ENCODE data around the gene KCNMA1.
"Not testable (repeated sequence)": the region's sequence is repeated elsewhere in the genome, so short reads cannot be mapped to it uniquely, and the experiment has no call there.

KCNMA1 gene

DNA sequence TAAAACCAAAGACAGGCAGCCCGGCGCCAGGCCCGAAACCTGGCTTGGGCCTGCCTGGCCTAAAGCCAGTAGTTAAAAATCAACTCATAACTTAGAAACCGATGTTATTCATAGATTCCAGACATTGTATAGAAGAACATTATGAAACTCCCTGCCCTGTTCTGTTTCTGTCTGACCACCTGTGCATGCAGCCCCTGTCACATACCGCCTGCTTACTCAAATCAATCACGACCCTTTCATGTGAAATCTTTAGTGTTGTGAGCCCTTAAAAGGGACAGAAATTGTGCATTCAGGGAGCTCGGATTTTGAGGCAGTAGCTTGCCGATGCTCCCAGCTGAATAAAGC, 45.5 kb upstream of the KCNMA1 start:
- H4K8ac ChIP-seq (ENCODE audit: low read length); H4K91ac ChIP-seq (ENCODE audit: low read length); H3K4me2 ChIP-seq (ENCODE audit: low read length, poor library complexity, severe bottlenecking); H3K36me3 ChIP-seq (ENCODE audit: control insufficient read depth in 1 of 2, insufficient read depth in 2 of 2, low read depth in 1 of 2, low read length in 2 of 2); H2BK12ac ChIP-seq (ENCODE audit: low read length in 2 of 2); H2AFZ ChIP-seq (ENCODE audit: low read depth, low read length); H3K23ac ChIP-seq (ENCODE audit: low read length in 2 of 2); H3K4ac ChIP-seq (ENCODE audit: low read depth in 1 of 2, low read length in 2 of 2); H2BK5ac ChIP-seq (ENCODE audit: low read depth, low read length, poor library complexity, severe bottlenecking); H2AK5ac ChIP-seq (ENCODE audit: low read length, severe bottlenecking); H3K4me3 ChIP-seq (ENCODE audit: insufficient read depth in 1 of 2, low read depth in 1 of 2, low read length in 2 of 2); H3K9me3 ChIP-seq (ENCODE audit: control insufficient read depth, low read length); H3K79me1 ChIP-seq (replicated peaks; ENCODE audit: low read length, poor library complexity, severe bottlenecking); H3K14ac ChIP-seq (ENCODE audit: low read length in 2 of 2); H3K18ac ChIP-seq (ENCODE audit: low read depth in 1 of 2, low read length in 2 of 2); DNase-seq; H2BK120ac ChIP-seq (ENCODE audit: low read depth, low read length); H3K4me1 ChIP-seq (ENCODE audit: control insufficient read depth, insufficient read depth, low read depth, low read length); H3K27ac ChIP-seq (ENCODE audit: low read length, poor library complexity, severe bottlenecking); H2BK15ac ChIP-seq (ENCODE audit: low read depth, poor library complexity, severe bottlenecking); H3K9ac ChIP-seq (ENCODE audit: low read length): not testable (repeated sequence)
- peaks cover 0 to 50% of the 10 kb centered on the region in 2 experiments for H3K27me3 ChIP-seq (ENCODE audit: control insufficient read depth in 1 of 2, insufficient read depth in 1 of 2, low read length in 2 of 2)
- 94% methylated on average over 4 of the region's 8 CpGs for WGBS

DNA sequence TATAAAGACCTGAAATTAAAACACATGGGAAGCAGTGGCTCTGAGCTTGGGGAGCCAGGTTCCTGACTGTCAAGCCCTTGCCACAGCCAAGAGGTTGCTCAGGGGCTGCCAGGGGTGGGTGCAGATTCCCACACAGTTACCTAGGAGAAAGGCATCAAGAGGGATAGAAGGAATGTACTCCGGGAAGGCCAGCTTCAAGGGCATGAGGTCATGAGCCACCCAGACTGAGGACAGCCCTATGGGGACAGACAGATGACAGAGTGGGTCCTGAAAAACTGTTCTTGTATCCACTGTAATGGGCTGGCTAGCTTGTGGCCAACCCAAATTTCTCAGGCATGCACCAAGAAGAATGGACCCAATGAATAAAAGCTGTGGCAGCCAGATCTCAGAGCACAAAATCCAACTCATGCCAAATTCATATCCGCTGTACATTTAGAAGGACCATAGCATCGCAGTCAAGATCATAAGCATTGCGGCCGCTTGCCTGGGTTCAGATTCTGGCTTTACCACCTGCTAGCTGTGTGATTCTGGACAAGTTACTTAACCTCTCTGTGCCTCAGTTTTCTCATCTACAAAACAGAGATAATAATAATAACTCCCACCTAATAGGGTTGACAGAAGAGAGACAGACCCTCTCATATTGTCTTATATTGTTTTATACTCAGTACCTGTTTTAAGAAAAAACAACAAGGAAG, 44.9 kb upstream of the KCNMA1 start:
- Histone ChIP-seq H3K9me3 (ENCODE audit: control insufficient read depth, low read length) (no peaks in the 10 kb centered on the region), H3K9ac (ENCODE audit: low read length) (no peak overlapping the region), H2BK15ac (ENCODE audit: low read depth, poor library complexity, severe bottlenecking) (no peak overlapping the region), H4K8ac (ENCODE audit: low read length) (no peak overlapping the region), H3K23ac (ENCODE audit: low read length in 2 of 2) (no peak overlapping the region), H3K4me2 (ENCODE audit: low read length, poor library complexity, severe bottlenecking) (no peak overlapping the region), H3K27ac (ENCODE audit: low read length, poor library complexity, severe bottlenecking) (no peak overlapping the region), H2BK120ac (ENCODE audit: low read depth, low read length) (no peak overlapping the region), H3K4me1 (ENCODE audit: control insufficient read depth, insufficient read depth, low read depth, low read length) (peaks cover 3% of the 10 kb centered on the region), H3K18ac (ENCODE audit: low read depth in 1 of 2, low read length in 2 of 2) (no peak overlapping the region), H3K14ac (ENCODE audit: low read length in 2 of 2) (no peak overlapping the region), H3K4me3 (ENCODE audit: insufficient read depth in 1 of 2, low read depth in 1 of 2, low read length in 2 of 2) (no peak overlapping the region), H2BK12ac (ENCODE audit: low read length in 2 of 2) (no peak overlapping the region), H3K79me1 (replicated peaks; ENCODE audit: low read length, poor library complexity, severe bottlenecking) (no peaks in the 10 kb centered on the region), H3K36me3 (ENCODE audit: control insufficient read depth in 1 of 2, insufficient read depth in 2 of 2, low read depth in 1 of 2, low read length in 2 of 2) (no peaks in the 10 kb centered on the region), H2AK5ac (ENCODE audit: low read length, severe bottlenecking) (no peak overlapping the region), H4K91ac (ENCODE audit: low read length) (no peak overlapping the region), H2AFZ (ENCODE audit: low read depth, low read length) (no peak overlapping the region), H3K4ac (ENCODE audit: low read depth in 1 of 2, low read length in 2 of 2) (no peak overlapping the region), H2BK5ac (ENCODE audit: low read depth, low read length, poor library complexity, severe bottlenecking) (no peak overlapping the region), H3K27me3 (ENCODE audit: control insufficient read depth in 1 of 2, insufficient read depth in 1 of 2, low read length in 2 of 2) (peaks cover 0 to 48% of the 10 kb centered on the region in 2 experiments)
- WGBS = 97% methylated on average over 5 of the region's 5 CpGs
- DNase-seq = no peak

DNA sequence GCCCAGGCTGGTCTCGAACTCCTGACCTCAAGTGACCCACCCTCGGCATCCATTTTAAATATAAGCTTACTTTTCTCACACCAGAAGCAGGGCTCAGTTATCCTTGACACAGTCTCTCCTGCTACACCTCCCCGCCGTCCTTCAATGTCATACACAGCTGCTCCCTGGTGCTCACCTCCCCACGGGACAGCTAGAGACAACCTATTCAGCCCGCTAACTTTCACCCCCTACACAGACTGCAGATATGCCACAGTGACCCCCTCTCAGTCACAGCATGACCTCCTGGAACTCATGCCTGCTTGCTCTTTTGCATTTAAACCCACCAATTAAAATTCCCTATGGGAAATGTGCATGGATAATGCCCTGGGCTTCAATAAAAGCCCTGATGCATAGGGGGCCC, 44.2 kb upstream of the KCNMA1 start:
- H2AFZ ChIP-seq (ENCODE audit: low read depth, low read length) = no peak overlapping the region
- H2BK15ac ChIP-seq (ENCODE audit: low read depth, poor library complexity, severe bottlenecking) = no peak overlapping the region
- H2BK5ac ChIP-seq (ENCODE audit: low read depth, low read length, poor library complexity, severe bottlenecking) = no peak overlapping the region
- H3K9me3 ChIP-seq (ENCODE audit: control insufficient read depth, low read length) = no peaks in the 10 kb centered on the region
- 90% methylated on average over 6 of the region's 6 CpGs for WGBS
- H3K4me2 ChIP-seq (ENCODE audit: low read length, poor library complexity, severe bottlenecking) = no peak overlapping the region
- H3K9ac ChIP-seq (ENCODE audit: low read length) = no peak overlapping the region
- H3K23ac ChIP-seq (ENCODE audit: low read length in 2 of 2) = no peak overlapping the region
- H2BK12ac ChIP-seq (ENCODE audit: low read length in 2 of 2) = no peak overlapping the region
- DNase-seq = no peak
- H3K4me3 ChIP-seq (ENCODE audit: insufficient read depth in 1 of 2, low read depth in 1 of 2, low read length in 2 of 2) = no peak overlapping the region
- peaks cover 0 to 41% of the 10 kb centered on the region in 2 experiments for H3K27me3 ChIP-seq (ENCODE audit: control insufficient read depth in 1 of 2, insufficient read depth in 1 of 2, low read length in 2 of 2)
- no peak overlapping the region for H3K4ac ChIP-seq (ENCODE audit: low read depth in 1 of 2, low read length in 2 of 2)
- peaks cover 2% of the 10 kb centered on the region for H3K4me1 ChIP-seq (ENCODE audit: control insufficient read depth, insufficient read depth, low read depth, low read length)
- H3K79me1 ChIP-seq (replicated peaks; ENCODE audit: low read length, poor library complexity, severe bottlenecking) = no peaks in the 10 kb centered on the region
- H3K18ac ChIP-seq (ENCODE audit: low read depth in 1 of 2, low read length in 2 of 2) = no peak overlapping the region
- no peak overlapping the region for H4K91ac ChIP-seq (ENCODE audit: low read length)
- no peak overlapping the region for H3K14ac ChIP-seq (ENCODE audit: low read length in 2 of 2)
- no peak overlapping the region for H2BK120ac ChIP-seq (ENCODE audit: low read depth, low read length)
- no peak overlapping the region for H3K27ac ChIP-seq (ENCODE audit: low read length, poor library complexity, severe bottlenecking)
- no peak overlapping the region for H2AK5ac ChIP-seq (ENCODE audit: low read length, severe bottlenecking)
- no peak overlapping the region for H4K8ac ChIP-seq (ENCODE audit: low read length)
- H3K36me3 ChIP-seq (ENCODE audit: control insufficient read depth in 1 of 2, insufficient read depth in 2 of 2, low read depth in 1 of 2, low read length in 2 of 2) = no peaks in the 10 kb centered on the region

DNA sequence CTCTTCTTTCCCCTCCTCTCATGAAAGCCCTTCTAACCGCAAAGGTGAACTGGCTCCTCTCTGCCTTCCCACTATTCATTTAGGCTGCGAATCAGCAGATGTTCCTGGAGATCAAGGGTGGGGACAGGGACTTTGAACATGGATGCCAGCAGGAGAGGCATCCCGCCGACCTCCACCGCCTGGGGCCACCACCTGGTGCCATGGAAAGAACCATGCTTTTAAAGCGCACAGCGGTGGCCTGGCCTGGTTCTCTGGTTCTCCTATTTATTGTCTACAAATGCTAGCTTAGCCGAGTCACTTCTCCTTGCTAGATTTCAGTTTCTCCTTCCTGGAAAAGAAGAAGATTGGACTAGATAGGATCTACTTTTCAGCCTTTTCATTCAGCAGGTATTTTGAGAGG, 43.2 kb upstream of the KCNMA1 start:
- WGBS = 94% methylated on average over 7 of the region's 8 CpGs
- Histone ChIP-seq H3K79me1 (replicated peaks; ENCODE audit: low read length, poor library complexity, severe bottlenecking) (no peaks in the 10 kb centered on the region), H3K18ac (ENCODE audit: low read depth in 1 of 2, low read length in 2 of 2) (no peak overlapping the region), H2BK5ac (ENCODE audit: low read depth, low read length, poor library complexity, severe bottlenecking) (no peak overlapping the region), H2BK15ac (ENCODE audit: low read depth, poor library complexity, severe bottlenecking) (no peak overlapping the region), H3K4me1 (ENCODE audit: control insufficient read depth, insufficient read depth, low read depth, low read length) (peaks cover 2% of the 10 kb centered on the region), H2BK12ac (ENCODE audit: low read length in 2 of 2) (no peak overlapping the region), H4K91ac (ENCODE audit: low read length) (no peak overlapping the region), H4K8ac (ENCODE audit: low read length) (no peak overlapping the region), H3K36me3 (ENCODE audit: control insufficient read depth in 1 of 2, insufficient read depth in 2 of 2, low read depth in 1 of 2, low read length in 2 of 2) (no peaks in the 10 kb centered on the region), H3K9me3 (ENCODE audit: control insufficient read depth, low read length) (no peaks in the 10 kb centered on the region), H3K27me3 (ENCODE audit: control insufficient read depth in 1 of 2, insufficient read depth in 1 of 2, low read length in 2 of 2) (peaks cover 0 to 31% of the 10 kb centered on the region in 2 experiments), H3K4ac (ENCODE audit: low read depth in 1 of 2, low read length in 2 of 2) (no peak overlapping the region), H3K14ac (ENCODE audit: low read length in 2 of 2) (no peak overlapping the region), H3K27ac (ENCODE audit: low read length, poor library complexity, severe bottlenecking) (no peak overlapping the region), H2AFZ (ENCODE audit: low read depth, low read length) (no peak overlapping the region), H2BK120ac (ENCODE audit: low read depth, low read length) (no peak overlapping the region), H3K23ac (ENCODE audit: low read length in 2 of 2) (no peak overlapping the region), H3K9ac (ENCODE audit: low read length) (no peak overlapping the region), H2AK5ac (ENCODE audit: low read length, severe bottlenecking) (no peak overlapping the region), H3K4me3 (ENCODE audit: insufficient read depth in 1 of 2, low read depth in 1 of 2, low read length in 2 of 2) (no peak overlapping the region), H3K4me2 (ENCODE audit: low read length, poor library complexity, severe bottlenecking) (no peak overlapping the region)
- DNase-seq = no peak

All from mesenchymal stem cell (in vitro differentiated cells and primary cell).